Chondrocyte (in vitro differentiated cells): Measurements from ENCODE around the gene BRK1. TPM values are rescaled to one million over a fixed set of nuclear protein-coding genes. Genes with fewer than 3 reads are reported as not detected.
"Not testable (repeated sequence)": the region's sequence is repeated elsewhere in the genome, so short reads cannot be mapped to it uniquely, and the experiment has no call there.

ENCODE experiments used
- DNase-seq: peaks from one replicate; pipeline ENCODE4 v3.0.0; 2021; ENCODE audit warnings: mixed read lengths, low spot score
- H3K27ac Mint-ChIP-seq: one replicate; pipeline ENCODE4 v1.8.0; 2021; ENCODE audit warnings: mild to moderate bottlenecking, moderate library complexity, mixed read lengths; ENCODE audit not compliant: unreplicated experiment
- H3K27me3 Mint-ChIP-seq: 2 replicates; pipeline ENCODE4 v1.8.0; 2021; ENCODE audit warnings: low read depth, mixed read lengths
- H3K36me3 Mint-ChIP-seq: 2 replicates; pipeline ENCODE4 v1.8.0; 2021; ENCODE audit warnings: low read depth, mixed read lengths
- H3K4me1 Mint-ChIP-seq: 2 replicates; pipeline ENCODE4 v1.8.0; 2021; ENCODE audit warnings: low read depth, mild to moderate bottlenecking, mixed read lengths
- H3K4me3 Mint-ChIP-seq: one replicate; pipeline ENCODE4 v1.8.0; 2021; ENCODE audit warnings: mild to moderate bottlenecking, moderate library complexity, mixed read lengths; ENCODE audit not compliant: unreplicated experiment
- H3K9me3 Mint-ChIP-seq: 2 replicates; pipeline ENCODE4 v1.8.0; 2021; ENCODE audit warnings: low read depth, mixed read lengths
- CTCF ChIP-seq: fragments of 200-600 bp; sonication (generic); IDR thresholded peaks from 2 replicates; pipeline ENCODE4 v1.5.0; 2021; ENCODE audit warnings: antibody characterized with exemption, mild to moderate bottlenecking, moderate library complexity
- total RNA-seq: library from RNA; stranded (reverse); gene quantifications from 3 replicates; pipeline ENCODE4 v1.2.1, GENCODE V29; 2021

BRK1 gene
- total RNA-seq, 1 donor from 2014 or later = 113 TPM

GRCh38 chr3:10169000-10169496, 53.6 kb downstream of the BRK1 start:
- H3K4me3 Mint-ChIP-seq = no peak overlapping the region
- H3K36me3 Mint-ChIP-seq = no peaks in the 10 kb centered on the region
- no peaks in the 10 kb centered on the region for H3K27me3 Mint-ChIP-seq
- H3K27ac Mint-ChIP-seq = peak overlapping the region; percentile 2
- peaks cover 20% of the 10 kb centered on the region for H3K4me1 Mint-ChIP-seq
- no peak for DNase-seq
- H3K9me3 Mint-ChIP-seq = peaks cover 7% of the 10 kb centered on the region
- TF ChIP-seq CTCF = peak; percentile 48

GRCh38 chr3:10170915-10171478, 55.5 kb downstream of the BRK1 start:
- no peak for DNase-seq
- no peak overlapping the region for H3K4me3 Mint-ChIP-seq
- no peak for TF ChIP-seq CTCF
- H3K4me1 Mint-ChIP-seq = peaks cover 22% of the 10 kb centered on the region
- H3K36me3 Mint-ChIP-seq = peaks cover under 1% of the 10 kb centered on the region
- H3K27me3 Mint-ChIP-seq = no peaks in the 10 kb centered on the region
- H3K9me3 Mint-ChIP-seq = peaks cover 7% of the 10 kb centered on the region
- no peak overlapping the region for H3K27ac Mint-ChIP-seq

GRCh38 chr3:10173095-10173925, 57.8 kb downstream of the BRK1 start:
- Mint-ChIP-seq H3K27me3 (no peaks in the 10 kb centered on the region), H3K36me3 (peaks cover 1% of the 10 kb centered on the region), H3K4me1 (peaks cover 14% of the 10 kb centered on the region), H3K27ac (peak overlapping the region; percentile 84), H3K4me3 (no peak overlapping the region), H3K9me3 (peaks cover 7% of the 10 kb centered on the region)
- DNase-seq = no peak
- no peak for TF ChIP-seq CTCF

GRCh38 chr3:10173926-10174435, 58.5 kb downstream of the BRK1 start:
- peaks cover 3% of the 10 kb centered on the region for H3K9me3 Mint-ChIP-seq
- TF ChIP-seq CTCF = no peak
- H3K27ac Mint-ChIP-seq = peak overlapping the region; percentile 84
- no peaks in the 10 kb centered on the region for H3K27me3 Mint-ChIP-seq
- H3K4me1 Mint-ChIP-seq = peaks cover 14% of the 10 kb centered on the region
- H3K36me3 Mint-ChIP-seq = peaks cover 1% of the 10 kb centered on the region
- H3K4me3 Mint-ChIP-seq = peak overlapping the region; percentile 3
- no peak for DNase-seq

GRCh38 chr3:10175334-10175733, 59.9 kb downstream of the BRK1 start:
- H3K4me3 Mint-ChIP-seq, H3K27ac Mint-ChIP-seq, DNase-seq, H3K36me3 Mint-ChIP-seq, H3K9me3 Mint-ChIP-seq, H3K27me3 Mint-ChIP-seq: not testable (repeated sequence)
- H3K4me1 Mint-ChIP-seq = peaks cover 14% of the 10 kb centered on the region

GRCh38 chr3:10176150-10176549, 60.7 kb downstream of the BRK1 start:
- H3K4me3 Mint-ChIP-seq, H3K9me3 Mint-ChIP-seq: not testable (repeated sequence)
- H3K4me1 Mint-ChIP-seq = peaks cover 14% of the 10 kb centered on the region

More at GRCh38 chr3:10176150-10176549, 60.7 kb downstream of the BRK1 start:
- H3K36me3 Mint-ChIP-seq, DNase-seq, H3K27ac Mint-ChIP-seq, H3K27me3 Mint-ChIP-seq: not testable (repeated sequence)
